NCI-H446 (cell line): ENCODE measurements around the gene CAGE1.

ENCODE experiments used
- DNase-seq, 2 experiments: peaks; one replicate each; lab custom pipeline; 2025; lab: John Stamatoyannopoulos, UW

The CAGE1 gene

GRCh38 chr6:7309050-7309449 is 80.5 kb downstream of the CAGE1 start:
- no peak for DNase-seq

GRCh38 chr6:7307533-7307932 is 82.0 kb downstream of the CAGE1 start:
- no peak for DNase-seq

GRCh38 chr6:7304821-7305220 is 84.7 kb downstream of the CAGE1 start:
- DNase-seq, result no peak

DNA sequence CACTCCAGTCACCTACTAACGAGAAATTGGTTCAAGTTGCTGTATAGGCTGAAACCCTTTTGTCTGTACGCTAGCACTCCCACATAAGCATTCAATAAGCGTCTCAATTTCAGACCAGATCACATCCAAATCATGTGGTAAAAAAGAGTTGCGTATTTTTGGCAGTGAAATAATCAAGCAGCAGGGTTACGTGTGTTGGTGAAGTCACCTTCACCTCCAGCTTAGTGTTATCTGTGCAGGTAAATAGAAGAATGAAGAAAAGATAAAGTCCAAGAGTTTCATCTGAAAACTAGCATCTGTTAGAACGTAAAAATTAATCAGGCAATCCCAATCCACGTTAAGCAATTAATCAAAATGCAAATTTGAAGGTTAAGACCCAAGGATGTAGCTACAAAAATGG is 87.8 kb downstream of the CAGE1 start:
- DNase-seq, result no peak

GRCh38 chr6:7300926-7301325 is 88.6 kb downstream of the CAGE1 start:
- DNase-seq, result no peak

DNA sequence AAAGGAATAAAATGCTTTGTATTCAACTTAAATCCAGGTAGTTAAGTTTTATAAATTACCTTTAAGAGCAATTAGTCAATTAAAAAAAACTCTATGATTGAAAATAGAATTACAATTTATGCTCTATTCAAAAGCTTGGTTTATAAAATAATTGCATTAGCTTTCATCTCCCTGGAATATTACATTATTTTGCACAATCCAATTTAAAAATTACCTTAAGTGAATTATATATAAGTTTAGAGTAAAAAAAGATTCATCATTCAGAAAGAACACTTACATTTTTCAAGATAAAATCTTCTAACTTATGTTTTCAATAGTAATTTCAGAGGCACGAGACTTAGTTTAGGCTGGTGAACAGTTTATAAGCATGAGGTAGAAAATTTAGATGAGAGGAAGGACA is 91.4 kb downstream of the CAGE1 start:
- DNase-seq, result no peak

DNA sequence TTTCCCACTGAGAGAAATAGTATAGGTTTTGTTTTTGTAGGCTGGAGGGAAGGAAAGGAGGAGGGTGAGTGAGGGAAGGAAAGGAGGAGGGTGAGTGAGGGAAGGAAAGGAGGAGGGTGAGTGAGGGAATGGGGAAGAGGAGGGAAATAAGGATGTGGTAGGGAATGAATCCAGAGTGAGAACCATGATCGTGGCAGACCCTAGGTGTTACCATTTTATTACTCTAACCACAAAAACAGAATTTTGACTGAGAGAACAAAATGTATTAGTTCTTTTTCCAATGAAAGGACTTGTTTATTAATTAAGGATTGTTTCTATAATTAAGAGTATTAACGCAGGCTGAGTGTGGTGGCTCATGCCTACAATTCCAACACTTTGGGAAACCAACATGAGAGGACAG is 92.9 kb downstream of the CAGE1 start:
- no peak for DNase-seq

DNA sequence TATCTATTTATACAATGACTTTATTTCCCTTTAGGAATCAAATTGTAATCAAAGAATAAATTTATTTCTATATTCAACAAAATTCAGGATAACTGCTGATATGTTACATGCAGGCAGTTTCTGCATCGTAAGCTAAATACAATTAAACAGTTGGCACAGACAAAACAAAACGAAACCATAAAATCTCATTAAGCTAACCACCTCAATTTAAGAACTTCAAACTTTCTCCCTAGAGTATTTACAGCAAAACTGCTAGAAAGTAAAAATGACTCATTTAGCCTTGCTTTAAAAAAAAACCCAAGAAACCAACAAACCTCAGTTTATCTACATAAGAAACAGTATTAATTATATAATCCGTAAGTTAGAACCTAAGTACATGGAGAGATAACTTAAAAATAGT is 93.6 kb downstream of the CAGE1 start:
- DNase-seq, result no peak

DNA sequence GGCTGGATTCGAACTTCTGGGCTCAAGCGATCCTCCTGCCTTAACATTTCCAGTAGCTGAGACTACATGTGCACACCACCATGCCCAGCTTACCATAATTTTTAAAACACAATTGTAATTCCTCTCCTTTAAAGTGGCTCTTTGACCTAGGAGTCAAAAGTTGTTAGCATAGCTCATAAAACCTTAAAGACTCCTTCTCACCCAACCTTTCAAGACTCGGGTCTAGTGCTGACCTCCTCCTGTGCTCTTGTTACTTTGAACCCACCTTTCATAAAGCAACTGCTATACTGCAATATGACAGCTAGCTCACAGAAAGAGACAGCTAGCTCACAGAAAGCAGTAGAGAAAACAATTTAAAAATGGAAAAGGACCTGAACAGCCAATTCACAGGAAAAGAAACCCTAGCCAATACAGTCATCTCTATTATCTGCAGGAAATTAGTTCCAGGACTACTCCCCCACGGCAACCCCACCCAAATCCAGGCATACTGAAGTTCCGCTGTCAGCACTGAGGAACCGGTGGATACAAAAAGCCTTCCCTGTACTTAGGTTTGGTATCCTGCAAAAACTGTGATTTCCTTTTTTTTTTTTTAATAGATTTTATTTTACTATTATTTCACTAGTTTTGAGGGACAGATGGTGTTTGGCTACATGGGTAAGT is 96.8 kb downstream of the CAGE1 start:
- DNase-seq, result no peak

DNA sequence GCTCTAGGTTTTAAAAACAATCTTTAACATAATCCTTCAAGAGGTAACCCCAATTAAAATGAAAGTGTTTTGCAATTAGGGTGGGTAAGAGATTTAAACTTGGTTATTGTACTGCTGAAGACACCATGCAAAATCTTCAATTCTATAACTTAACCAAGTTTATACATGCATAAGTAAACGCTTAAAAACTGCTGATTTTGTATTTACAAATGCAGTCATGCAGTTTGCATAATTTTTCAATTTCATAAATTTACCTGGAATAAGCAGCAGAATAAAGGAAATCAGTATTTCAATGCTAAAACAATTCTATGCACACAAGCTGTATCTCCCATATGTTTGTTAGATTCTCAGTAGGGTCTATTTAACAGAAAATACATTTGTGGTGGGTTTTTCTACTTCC is 99.5 kb downstream of the CAGE1 start:
- no peak for DNase-seq

DNA sequence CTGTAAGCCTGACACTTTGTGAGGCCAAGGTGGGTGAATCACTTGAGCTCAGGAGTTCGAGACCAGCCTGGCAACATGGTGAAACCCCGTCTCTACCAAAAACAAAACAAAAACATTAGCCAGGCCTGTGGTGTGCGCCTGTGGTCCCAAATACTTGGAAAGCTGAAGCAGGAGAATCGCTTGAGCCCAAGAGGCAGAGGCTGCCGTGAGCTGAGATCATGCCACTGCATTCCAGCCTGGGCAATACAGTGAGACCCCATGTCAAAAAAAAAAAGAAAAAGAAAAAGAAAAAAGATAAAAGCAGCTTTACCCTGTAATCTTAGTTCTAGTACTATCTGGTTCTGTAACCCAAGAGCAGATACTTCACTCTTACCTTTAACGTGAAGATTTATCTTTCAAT is 104.1 kb downstream of the CAGE1 start:
- DNase-seq, result no peak

- no peak for DNase-seq
Measured at GRCh38 chr6:7283676-7284075, 105.9 kb downstream of the CAGE1 start.

- no peak for DNase-seq
Measured at GRCh38 chr6:7282097-7282906, 107.2 kb downstream of the CAGE1 start.
